ENCODE data around the gene RAP1GAP. TPM values are rescaled to one million over a fixed set of nuclear protein-coding genes. Genes with fewer than 3 reads are reported as not detected.

RAP1GAP gene
- polyA plus RNA-seq, 1 donor from 2014 or later = 9.8 TPM

DNA sequence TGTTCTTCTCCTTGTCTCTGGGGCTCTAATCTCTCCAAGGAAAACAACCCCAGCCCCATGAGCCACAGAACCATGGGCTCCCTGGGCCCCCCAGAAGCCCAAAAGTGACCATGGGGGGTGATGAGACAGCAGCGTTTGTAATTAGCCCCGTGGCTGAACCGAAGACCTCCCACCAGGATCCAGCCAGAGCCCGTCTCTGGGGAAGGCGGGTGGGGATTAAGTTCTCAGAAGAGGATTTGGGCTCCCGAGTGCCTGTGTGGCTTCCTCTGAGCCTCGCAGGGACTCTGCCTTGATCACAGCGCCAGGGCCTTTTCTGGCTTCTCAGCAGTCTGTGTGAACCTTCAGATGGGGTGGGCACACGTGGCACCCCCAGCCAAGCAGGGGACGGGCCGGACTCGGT lies 82.9 kb downstream of the RAP1GAP start:
- Histone ChIP-seq H3K9me2 (ENCODE audit: insufficient read depth, low read length) (no peaks in the 10 kb centered on the region), H3K27me3 (ENCODE audit: insufficient read depth, low read depth, low read length) (no peaks in the 10 kb centered on the region), H3K79me2 (replicated peaks; ENCODE audit: insufficient read depth, low read length) (no peaks in the 10 kb centered on the region), H3K4me3 (ENCODE audit: low read length) (no peak overlapping the region), H3F3A (ENCODE audit: insufficient read depth, low read length, poor library complexity, severe bottlenecking) (no peaks in the 10 kb centered on the region), H4K20me1 (ENCODE audit: insufficient read depth) (no peaks in the 10 kb centered on the region), H3K4me2 (ENCODE audit: low read length) (no peak overlapping the region), H3K27ac (ENCODE audit: low read length) (no peak overlapping the region), H3K9ac (ENCODE audit: low read length) (no peak overlapping the region), H3K36me3 (ENCODE audit: insufficient read depth, low read length) (no peaks in the 10 kb centered on the region), H3K9me3 (ENCODE audit: low read length) (no peaks in the 10 kb centered on the region), H2AFZ (ENCODE audit: low read depth, low read length) (no peak overlapping the region)
- TF ChIP-seq EZH2 (IDR thresholded peaks at IDR 0.05; ENCODE audit: borderline replicate concordance, insufficient read depth, low read length, poor library complexity, severe bottlenecking) (no peak), SMC3 (conservative IDR thresholded peaks at IDR 0.05; ENCODE audit: poor library complexity) (no peak)

DNA sequence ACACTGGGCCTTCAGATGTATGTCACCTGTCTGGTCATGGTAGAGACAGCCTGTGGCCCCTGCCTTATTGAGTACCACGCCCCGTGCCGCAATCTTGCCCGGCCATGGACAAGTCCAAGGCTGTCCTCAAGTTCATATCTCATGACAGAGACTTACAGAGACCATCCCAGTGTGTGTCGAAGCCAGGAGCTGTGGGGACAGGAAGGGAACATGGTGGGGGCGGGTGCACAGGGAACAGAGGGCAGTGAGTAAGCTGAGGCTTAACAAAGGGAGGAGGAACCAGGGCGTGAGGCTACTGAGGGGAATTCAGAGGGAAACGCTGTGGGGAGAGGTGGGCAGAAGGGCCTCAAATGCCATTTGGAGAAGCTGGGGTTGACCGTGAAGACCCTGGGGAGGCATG lies 84.1 kb downstream of the RAP1GAP start:
- Histone ChIP-seq H3K27me3 (ENCODE audit: insufficient read depth, low read depth, low read length) (no peaks in the 10 kb centered on the region), H3K79me2 (replicated peaks; ENCODE audit: insufficient read depth, low read length) (no peaks in the 10 kb centered on the region), H3K27ac (ENCODE audit: low read length) (no peak overlapping the region), H3K36me3 (ENCODE audit: insufficient read depth, low read length) (no peaks in the 10 kb centered on the region), H3F3A (ENCODE audit: insufficient read depth, low read length, poor library complexity, severe bottlenecking) (no peaks in the 10 kb centered on the region), H2AFZ (ENCODE audit: low read depth, low read length) (no peak overlapping the region), H3K4me2 (ENCODE audit: low read length) (no peak overlapping the region), H3K4me3 (ENCODE audit: low read length) (no peak overlapping the region), H3K9ac (ENCODE audit: low read length) (no peak overlapping the region), H4K20me1 (ENCODE audit: insufficient read depth) (no peaks in the 10 kb centered on the region), H3K9me3 (ENCODE audit: low read length) (no peaks in the 10 kb centered on the region), H3K9me2 (ENCODE audit: insufficient read depth, low read length) (no peaks in the 10 kb centered on the region)
- TF ChIP-seq POLR2AphosphoS5 (IDR thresholded peaks at IDR 0.05) = no peak
- TF ChIP-seq, protein P1, sequence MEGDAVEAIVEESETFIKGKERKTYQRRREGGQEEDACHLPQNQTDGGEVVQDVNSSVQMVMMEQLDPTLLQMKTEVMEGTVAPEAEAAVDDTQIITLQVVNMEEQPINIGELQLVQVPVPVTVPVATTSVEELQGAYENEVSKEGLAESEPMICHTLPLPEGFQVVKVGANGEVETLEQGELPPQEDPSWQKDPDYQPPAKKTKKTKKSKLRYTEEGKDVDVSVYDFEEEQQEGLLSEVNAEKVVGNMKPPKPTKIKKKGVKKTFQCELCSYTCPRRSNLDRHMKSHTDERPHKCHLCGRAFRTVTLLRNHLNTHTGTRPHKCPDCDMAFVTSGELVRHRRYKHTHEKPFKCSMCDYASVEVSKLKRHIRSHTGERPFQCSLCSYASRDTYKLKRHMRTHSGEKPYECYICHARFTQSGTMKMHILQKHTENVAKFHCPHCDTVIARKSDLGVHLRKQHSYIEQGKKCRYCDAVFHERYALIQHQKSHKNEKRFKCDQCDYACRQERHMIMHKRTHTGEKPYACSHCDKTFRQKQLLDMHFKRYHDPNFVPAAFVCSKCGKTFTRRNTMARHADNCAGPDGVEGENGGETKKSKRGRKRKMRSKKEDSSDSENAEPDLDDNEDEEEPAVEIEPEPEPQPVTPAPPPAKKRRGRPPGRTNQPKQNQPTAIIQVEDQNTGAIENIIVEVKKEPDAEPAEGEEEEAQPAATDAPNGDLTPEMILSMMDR (IDR thresholded peaks at IDR 0.05; ENCODE audit: poor library complexity, severe bottlenecking) = no peak
- no peak for TF ChIP-seq TAF1 (IDR thresholded peaks at IDR 0.05; ENCODE audit: low read depth)
- TF ChIP-seq RAD21 (conservative IDR thresholded peaks at IDR 0.05) = no peak
- TF ChIP-seq MXI1 (conservative IDR thresholded peaks at IDR 0.05; ENCODE audit: poor library complexity, severe bottlenecking) = no peak
- no peak for TF ChIP-seq EP300 (conservative IDR thresholded peaks at IDR 0.05; ENCODE audit: poor library complexity, severe bottlenecking)
- TF ChIP-seq, protein P2, sequence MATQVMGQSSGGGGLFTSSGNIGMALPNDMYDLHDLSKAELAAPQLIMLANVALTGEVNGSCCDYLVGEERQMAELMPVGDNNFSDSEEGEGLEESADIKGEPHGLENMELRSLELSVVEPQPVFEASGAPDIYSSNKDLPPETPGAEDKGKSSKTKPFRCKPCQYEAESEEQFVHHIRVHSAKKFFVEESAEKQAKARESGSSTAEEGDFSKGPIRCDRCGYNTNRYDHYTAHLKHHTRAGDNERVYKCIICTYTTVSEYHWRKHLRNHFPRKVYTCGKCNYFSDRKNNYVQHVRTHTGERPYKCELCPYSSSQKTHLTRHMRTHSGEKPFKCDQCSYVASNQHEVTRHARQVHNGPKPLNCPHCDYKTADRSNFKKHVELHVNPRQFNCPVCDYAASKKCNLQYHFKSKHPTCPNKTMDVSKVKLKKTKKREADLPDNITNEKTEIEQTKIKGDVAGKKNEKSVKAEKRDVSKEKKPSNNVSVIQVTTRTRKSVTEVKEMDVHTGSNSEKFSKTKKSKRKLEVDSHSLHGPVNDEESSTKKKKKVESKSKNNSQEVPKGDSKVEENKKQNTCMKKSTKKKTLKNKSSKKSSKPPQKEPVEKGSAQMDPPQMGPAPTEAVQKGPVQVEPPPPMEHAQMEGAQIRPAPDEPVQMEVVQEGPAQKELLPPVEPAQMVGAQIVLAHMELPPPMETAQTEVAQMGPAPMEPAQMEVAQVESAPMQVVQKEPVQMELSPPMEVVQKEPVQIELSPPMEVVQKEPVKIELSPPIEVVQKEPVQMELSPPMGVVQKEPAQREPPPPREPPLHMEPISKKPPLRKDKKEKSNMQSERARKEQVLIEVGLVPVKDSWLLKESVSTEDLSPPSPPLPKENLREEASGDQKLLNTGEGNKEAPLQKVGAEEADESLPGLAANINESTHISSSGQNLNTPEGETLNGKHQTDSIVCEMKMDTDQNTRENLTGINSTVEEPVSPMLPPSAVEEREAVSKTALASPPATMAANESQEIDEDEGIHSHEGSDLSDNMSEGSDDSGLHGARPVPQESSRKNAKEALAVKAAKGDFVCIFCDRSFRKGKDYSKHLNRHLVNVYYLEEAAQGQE (IDR thresholded peaks at IDR 0.05; ENCODE audit: borderline replicate concordance) = no peak
- no peak for TF ChIP-seq SMC3 (conservative IDR thresholded peaks at IDR 0.05; ENCODE audit: poor library complexity)

GRCh38 chr1:21584096-21584495 lies 85.1 kb downstream of the RAP1GAP start:
- no peaks in the 10 kb centered on the region for H4K20me1 ChIP-seq (ENCODE audit: insufficient read depth)
- H2AFZ ChIP-seq (ENCODE audit: low read depth, low read length) = no peak overlapping the region
- H3K9me2 ChIP-seq (ENCODE audit: insufficient read depth, low read length) = no peaks in the 10 kb centered on the region
- H3K36me3 ChIP-seq (ENCODE audit: insufficient read depth, low read length) = no peaks in the 10 kb centered on the region
- H3K4me3 ChIP-seq (ENCODE audit: low read length) = no peak overlapping the region
- H3F3A ChIP-seq (ENCODE audit: insufficient read depth, low read length, poor library complexity, severe bottlenecking) = no peaks in the 10 kb centered on the region
- H3K9me3 ChIP-seq (ENCODE audit: low read length) = no peaks in the 10 kb centered on the region
- H3K27me3 ChIP-seq (ENCODE audit: insufficient read depth, low read depth, low read length) = no peaks in the 10 kb centered on the region
- TF ChIP-seq EZH2 (IDR thresholded peaks at IDR 0.05; ENCODE audit: borderline replicate concordance, insufficient read depth, low read length, poor library complexity, severe bottlenecking) (no peak), POLR2AphosphoS5 (IDR thresholded peaks at IDR 0.05) (no peak), MXI1 (conservative IDR thresholded peaks at IDR 0.05; ENCODE audit: poor library complexity, severe bottlenecking) (no peak), TAF1 (IDR thresholded peaks at IDR 0.05; ENCODE audit: low read depth) (no peak), SMC3 (conservative IDR thresholded peaks at IDR 0.05; ENCODE audit: poor library complexity) (no peak), RAD21 (conservative IDR thresholded peaks at IDR 0.05) (no peak), EP300 (conservative IDR thresholded peaks at IDR 0.05; ENCODE audit: poor library complexity, severe bottlenecking) (no peak)
- TF ChIP-seq, protein P2 (IDR thresholded peaks at IDR 0.05; ENCODE audit: borderline replicate concordance) = no peak
- TF ChIP-seq, protein P1 (IDR thresholded peaks at IDR 0.05; ENCODE audit: poor library complexity, severe bottlenecking) = no peak
- H3K79me2 ChIP-seq (replicated peaks; ENCODE audit: insufficient read depth, low read length) = no peaks in the 10 kb centered on the region
- no peak overlapping the region for H3K4me2 ChIP-seq (ENCODE audit: low read length)
- no peak overlapping the region for H3K27ac ChIP-seq (ENCODE audit: low read length)
- no peak overlapping the region for H3K9ac ChIP-seq (ENCODE audit: low read length)

Measured in neural cell (in vitro differentiated cells).